ENCODE data around the gene MRAP. TPM values are rescaled to one million over a fixed set of nuclear protein-coding genes. Genes with fewer than 3 reads are reported as not detected.

Gene MRAP
- total RNA-seq, 4 donors from 2014 or later, result not detected

GRCh38 chr21:32348604-32349332 lies 50.1 kb downstream of the MRAP start:
- H3K36me3 ChIP-seq, result peaks cover 0 to 100% of the 10 kb centered on the region in 2 donors
- H3K4me1 ChIP-seq, result no peaks in the 10 kb centered on the region
- peaks cover 0 to 8% (median 0%) of the 10 kb centered on the region in 3 donors for H3K9me3 ChIP-seq
- H3K4me3 ChIP-seq, result no peak overlapping the region
- no peak overlapping the region for H3K27ac ChIP-seq
- ATAC-seq, result no peak
- TF ChIP-seq EP300 (IDR thresholded peaks at IDR 0.05), result no peak
- no peak for TF ChIP-seq POLR2A (IDR thresholded peaks at IDR 0.05)
- no peak for TF ChIP-seq CTCF (IDR thresholded peaks at IDR 0.05)
- TF ChIP-seq POLR2AphosphoS5 (IDR thresholded peaks at IDR 0.05), result no peak
- H3K27me3 ChIP-seq, result no peaks in the 10 kb centered on the region
- WGBS, 2 donors (ENCODE audit: low coverage in 1 of 2), result 84 to 87% methylated on average over 6 to 8 of the region's 9 CpGs

- peaks cover 0 to 4% (median 0%) of the 10 kb centered on the region in 3 donors for H3K9me3 ChIP-seq
- no peak overlapping the region for H3K27ac ChIP-seq
- H3K27me3 ChIP-seq, result no peaks in the 10 kb centered on the region
- H3K4me1 ChIP-seq, result no peaks in the 10 kb centered on the region
- no peak for TF ChIP-seq POLR2A (IDR thresholded peaks at IDR 0.05)
- no peak for TF ChIP-seq POLR2AphosphoS5 (IDR thresholded peaks at IDR 0.05)
- TF ChIP-seq EP300 (IDR thresholded peaks at IDR 0.05), result no peak
- TF ChIP-seq CTCF (IDR thresholded peaks at IDR 0.05), result no peak
- H3K4me3 ChIP-seq, result no peak overlapping the region
- no peak for ATAC-seq
- peaks cover 0 to 100% of the 10 kb centered on the region in 2 donors for H3K36me3 ChIP-seq
- 92 to 100% methylated on average over 1 to 4 of the region's 16 CpGs for WGBS, 2 donors (ENCODE audit: low coverage in 1 of 2)
Observed at GRCh38 chr21:32349333-32349944, 50.8 kb downstream of the MRAP start.

GRCh38 chr21:32350211-32350980 lies 51.7 kb downstream of the MRAP start:
- Histone ChIP-seq H3K4me1 (no peaks in the 10 kb centered on the region), H3K27me3 (no peaks in the 10 kb centered on the region), H3K9me3 (no peaks in the 10 kb centered on the region), H3K27ac (no peak overlapping the region), H3K36me3 (peaks cover 0 to 100% of the 10 kb centered on the region in 2 donors), H3K4me3 (no peak overlapping the region)
- 89 to 100% methylated on average over 1 to 7 of the region's 16 CpGs for WGBS, 2 donors (ENCODE audit: low coverage in 1 of 2)
- TF ChIP-seq POLR2A (IDR thresholded peaks at IDR 0.05) (no peak), EP300 (IDR thresholded peaks at IDR 0.05) (no peak), CTCF (IDR thresholded peaks at IDR 0.05) (no peak), POLR2AphosphoS5 (IDR thresholded peaks at IDR 0.05) (no peak)
- ATAC-seq, result no peak

- no peak overlapping the region for H3K27ac ChIP-seq
Observed at GRCh38 chr21:32350981-32351380, 52.3 kb downstream of the MRAP start.

GRCh38 chr21:32351428-32351827 lies 52.8 kb downstream of the MRAP start:
- TF ChIP-seq CTCF (IDR thresholded peaks at IDR 0.05) (no peak), POLR2AphosphoS5 (IDR thresholded peaks at IDR 0.05) (no peak), POLR2A (IDR thresholded peaks at IDR 0.05) (no peak), EP300 (IDR thresholded peaks at IDR 0.05) (no peak)
- Histone ChIP-seq H3K4me1 (no peaks in the 10 kb centered on the region), H3K27ac (no peak overlapping the region), H3K36me3 (peaks cover 0 to 100% of the 10 kb centered on the region in 2 donors), H3K27me3 (no peaks in the 10 kb centered on the region), H3K4me3 (no peak overlapping the region), H3K9me3 (no peaks in the 10 kb centered on the region)
- ATAC-seq, result no peak
- WGBS, 2 donors (ENCODE audit: low coverage in 1 of 2), result 57% methylated on average over 1 of the region's 6 CpGs; no CpG with 5 or more reads in 1 of the 2 donors

More at GRCh38 chr21:32350981-32351380, 52.3 kb downstream of the MRAP start:
- no peaks in the 10 kb centered on the region for H3K9me3 ChIP-seq
- H3K4me3 ChIP-seq, result no peak overlapping the region
- H3K27me3 ChIP-seq, result no peaks in the 10 kb centered on the region
- TF ChIP-seq POLR2A (IDR thresholded peaks at IDR 0.05), result no peak
- no peak for TF ChIP-seq EP300 (IDR thresholded peaks at IDR 0.05)
- peaks cover 0 to 100% of the 10 kb centered on the region in 2 donors for H3K36me3 ChIP-seq
- WGBS, 2 donors (ENCODE audit: low coverage in 1 of 2), result 83 to 88% methylated on average over 6 to 9 of the region's 13 CpGs
- no peaks in the 10 kb centered on the region for H3K4me1 ChIP-seq
- no peak for ATAC-seq

Data from gastroesophageal sphincter (tissue), 4 donors.